H9 (cell line): Measurements from ENCODE around the gene MAGEB17. TPM values are rescaled to one million over a fixed set of nuclear protein-coding genes. Genes with fewer than 3 reads are reported as not detected.

Experiments
- DNase-seq: peaks from one replicate; pipeline ENCODE4 v3.0.0-alpha.2; 2017
- H2AFZ ChIP-seq: one replicate; pipeline ENCODE4 v1.6.1; 2013; ENCODE audit warnings: mild to moderate bottlenecking, low read length, control low read depth, moderate library complexity
- H2AK5ac ChIP-seq: 2 replicates; pipeline ENCODE4 v1.6.1; 2013; ENCODE audit warnings: low read length, control low read depth, mixed read lengths; ENCODE audit not compliant: insufficient read length
- H2BK120ac ChIP-seq: one replicate; pipeline ENCODE4 v1.6.1; 2013; ENCODE audit warnings: low read depth, mild to moderate bottlenecking, low read length, control low read depth, inconsistent platforms; ENCODE audit not compliant: poor library complexity, severe bottlenecking
- H2BK12ac ChIP-seq: 2 replicates; pipeline ENCODE4 v1.6.1; 2013; ENCODE audit warnings: low read length, control low read depth, mixed read lengths, low read depth; ENCODE audit not compliant: insufficient read length
- H2BK15ac ChIP-seq: 2 replicates; pipeline ENCODE4 v1.6.1; 2013; ENCODE audit warnings: low read depth, low read length, control low read depth
- H2BK20ac ChIP-seq: one replicate; pipeline ENCODE4 v1.6.1; 2013; ENCODE audit warnings: low read depth, mild to moderate bottlenecking, low read length, control low read depth, inconsistent platforms; ENCODE audit not compliant: poor library complexity, severe bottlenecking
- H2BK5ac ChIP-seq: 2 replicates; pipeline ENCODE4 v1.6.1; 2013; ENCODE audit warnings: low read length, control low read depth, mixed read lengths; ENCODE audit not compliant: insufficient read length
- H3K14ac ChIP-seq: 2 replicates; pipeline ENCODE4 v1.6.1; 2013; ENCODE audit warnings: low read length, control low read depth; ENCODE audit not compliant: insufficient read depth
- H3K18ac ChIP-seq: 2 replicates; pipeline ENCODE4 v1.6.1; 2013; ENCODE audit warnings: low read depth, mild to moderate bottlenecking, mixed read lengths, low read length, control low read depth; ENCODE audit not compliant: insufficient read length
- H3K23ac ChIP-seq: 2 replicates; pipeline ENCODE4 v1.6.1; 2013; ENCODE audit warnings: low read length, control low read depth, mixed read lengths, low read depth; ENCODE audit not compliant: insufficient read length
- H3K23me2 ChIP-seq: 2 replicates; pipeline ENCODE4 v1.6.1; 2013; ENCODE audit warnings: low read depth, mild to moderate bottlenecking, mixed read lengths, low read length, control low read depth; ENCODE audit not compliant: insufficient read length, poor library complexity, severe bottlenecking
- H3K27ac ChIP-seq: 2 replicates; pipeline ENCODE4 v1.5.1; 2013; ENCODE audit warnings: low read length, control low read depth, mixed read lengths, low read depth; ENCODE audit not compliant: insufficient read length
- H3K27me3 ChIP-seq: 2 replicates; pipeline ENCODE4 v1.6.1; 2013; ENCODE audit warnings: low read length, control low read depth, inconsistent platforms; ENCODE audit not compliant: insufficient read depth
- H3K4ac ChIP-seq: 2 replicates; pipeline ENCODE4 v1.6.1; 2013; ENCODE audit warnings: low read depth, mild to moderate bottlenecking, control low read depth, inconsistent platforms, low read length, moderate library complexity
- H3K4me1 ChIP-seq: 2 replicates; pipeline ENCODE4 v1.6.1; 2013; ENCODE audit warnings: low read length, control low read depth, inconsistent platforms; ENCODE audit not compliant: insufficient read depth
- H3K4me2 ChIP-seq: 2 replicates; pipeline ENCODE4 v1.6.1; 2013; ENCODE audit warnings: low read length, control low read depth, mixed read lengths; ENCODE audit not compliant: insufficient read length, insufficient read depth
- H3K56ac ChIP-seq: 2 replicates; pipeline ENCODE4 v1.6.1; 2013; ENCODE audit warnings: low read depth, mild to moderate bottlenecking, mixed read lengths, low read length, control low read depth; ENCODE audit not compliant: insufficient read length
- H3K79me1 ChIP-seq: 2 replicates; pipeline ENCODE4 v1.6.1; 2013; ENCODE audit warnings: low read depth, mild to moderate bottlenecking, moderate library complexity, low read length, control low read depth, inconsistent platforms; ENCODE audit not compliant: insufficient read depth, poor library complexity, severe bottlenecking
- H3K79me2 ChIP-seq: 2 replicates; pipeline ENCODE4 v1.6.1; 2013; ENCODE audit warnings: low read length, control low read depth, inconsistent platforms; ENCODE audit not compliant: insufficient read depth
- H3K9ac ChIP-seq: 2 replicates; pipeline ENCODE4 v1.6.1; 2013; ENCODE audit warnings: low read length, control low read depth, mixed read lengths; ENCODE audit not compliant: insufficient read length; ENCODE audit errors: extremely low read depth
- H3K9me3 ChIP-seq: one replicate; pipeline ENCODE4 v1.6.1; 2013; ENCODE audit warnings: low read depth, low read length, inconsistent platforms; ENCODE audit not compliant: control insufficient read depth
- H3T11ph ChIP-seq: one replicate; pipeline ENCODE4 v1.6.1; 2013; ENCODE audit warnings: mild to moderate bottlenecking, low read length, control low read depth, inconsistent platforms
- H4K20me1 ChIP-seq: one replicate; pipeline ENCODE4 v1.6.1; 2013; ENCODE audit not compliant: control insufficient read depth, insufficient read length, insufficient read depth
- H4K5ac ChIP-seq: 2 replicates; pipeline ENCODE4 v1.6.1; 2013; ENCODE audit warnings: low read depth, mild to moderate bottlenecking, mixed read lengths, low read length, control low read depth; ENCODE audit not compliant: insufficient read length
- H4K8ac ChIP-seq: replicated peaks from 2 replicates; pipeline ENCODE4 v1.6.1; 2013; ENCODE audit warnings: low read length, control low read depth, mixed read lengths, low read depth; ENCODE audit not compliant: insufficient read length
- H4K91ac ChIP-seq: 2 replicates; pipeline ENCODE4 v1.6.1; 2013; ENCODE audit warnings: low read depth, mild to moderate bottlenecking, moderate library complexity, mixed read lengths, low read length, control low read depth; ENCODE audit not compliant: insufficient read length
- H3K27ac Mint-ChIP-seq, 3 experiments: 2 replicates in 2 of 3; 3 replicates in 1 of 3; pipeline ENCODE4 v1.8.0; 2020 to 2021; ENCODE audit warnings: mixed read lengths in 3 of 3, mild to moderate bottlenecking in 1 of 3, moderate library complexity in 1 of 3
- H3K27me3 Mint-ChIP-seq: 2 replicates; pipeline ENCODE4 v1.8.0; 2021; ENCODE audit warnings: low read depth, mild to moderate bottlenecking, moderate library complexity, mixed read lengths
- H3K36me3 Mint-ChIP-seq, 3 experiments: 2 replicates in 2 of 3; 3 replicates in 1 of 3; pipeline ENCODE4 v1.8.0; 2020 to 2021; ENCODE audit warnings: low read depth in 3 of 3, mixed read lengths in 3 of 3; ENCODE audit not compliant: insufficient read depth in 1 of 3
- H3K4me1 Mint-ChIP-seq, 2 experiments: 2 replicates each; pipeline ENCODE4 v1.8.0; 2020; ENCODE audit warnings: mixed read lengths in 2 of 2
- H3K4me3 Mint-ChIP-seq, 2 experiments: 2 replicates in 1 of 2; 3 replicates in 1 of 2; pipeline ENCODE4 v1.8.0; 2020 to 2021; ENCODE audit warnings: mild to moderate bottlenecking in 2 of 2, mixed read lengths in 2 of 2, moderate library complexity in 1 of 2
- H3K9me3 Mint-ChIP-seq, 2 experiments: 2 replicates in 1 of 2; 3 replicates in 1 of 2; pipeline ENCODE4 v1.8.0; 2020; ENCODE audit warnings: mild to moderate bottlenecking in 2 of 2, mixed read lengths in 2 of 2, moderate library complexity in 1 of 2
- WGBS: extraction: QIAGEN DNeasy Blood & Tissue Kit; methylation state at CpG from one replicate; pipeline ENCODE4 v1.1.7; 2013; ENCODE audit warnings: missing lambda C conversion rate, low lambda C conversion rate, mixed read lengths; ENCODE audit not compliant: insufficient read length; ENCODE audit errors: extremely low coverage; 5-methylcytosine and 5-hydroxymethylcytosine counted together
- total RNA-seq: library from RNA; stranded (reverse); gene quantifications from 2 replicates; pipeline ENCODE4 v1.2.1, GENCODE V29; 2021
- TF ChIP-seq, protein P1 (sequence below): fragments of 200-600 bp; sonication (generic); conservative IDR thresholded peaks from 3 replicates; pipeline ENCODE4 v1.8.0; 2021; ENCODE audit warnings: antibody characterized with exemption, mild to moderate bottlenecking

Gene MAGEB17
- total RNA-seq, 1 experiment from 2014 or later, result 0.74 TPM

DNA sequence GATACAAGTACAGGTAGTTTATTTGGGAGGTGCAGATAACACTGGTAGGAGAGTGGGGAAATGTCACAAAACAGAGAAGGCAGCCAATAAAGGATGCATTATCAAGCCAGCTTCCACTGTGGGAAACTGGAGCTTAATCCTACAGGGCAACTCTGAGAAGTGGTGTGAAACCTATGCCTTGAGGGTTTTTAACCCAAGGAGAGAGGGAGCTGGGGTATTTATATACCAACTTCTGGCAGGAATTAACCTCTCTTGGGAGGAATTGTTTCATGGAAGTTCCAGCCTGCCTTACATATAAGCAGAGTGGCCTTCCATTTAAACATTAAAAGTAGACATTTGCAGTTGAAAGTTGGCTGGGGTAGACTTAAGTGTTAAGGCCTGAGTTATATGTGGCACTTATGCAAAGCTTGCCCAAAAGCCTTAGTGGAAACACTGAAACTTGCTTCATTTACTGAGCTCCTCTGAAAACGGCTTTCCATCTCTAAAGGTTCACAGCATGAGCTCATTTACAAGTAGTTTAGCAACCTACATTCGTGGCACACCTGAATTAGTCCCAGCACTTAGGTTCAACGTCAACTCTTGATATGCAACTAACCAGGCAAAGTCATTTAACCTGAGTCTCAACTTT, 19.2 kb downstream of the MAGEB17 start:
- Mint-ChIP-seq H3K4me3 (no peak overlapping the region), H3K9me3 (peaks cover 6 to 18% of the 10 kb centered on the region in 2 experiments), H3K4me1 (peaks cover 59 to 77% of the 10 kb centered on the region in 2 experiments), H3K27ac (peak overlapping the region; percentile 97 to 99 (median 97)), H3K36me3 (peaks cover 13 to 22% (median 15%) of the 10 kb centered on the region in 3 experiments), H3K27me3 (no peaks in the 10 kb centered on the region; the same call in 1 of the 2 replicates)
- Histone ChIP-seq H3K79me1 (no peaks in the 10 kb centered on the region), H4K8ac (no peak overlapping the region), H2BK120ac (no peak overlapping the region), H3K23ac (no peak overlapping the region), H2AK5ac (no peak overlapping the region), H3K56ac (no peak overlapping the region), H3T11ph (no peak overlapping the region), H3K4me1 (peaks cover 19% of the 10 kb centered on the region), H3K4ac (no peak overlapping the region), H2BK5ac (no peak overlapping the region), H4K5ac (no peak overlapping the region), H4K20me1 (no peaks in the 10 kb centered on the region), H2BK20ac (no peak overlapping the region), H2BK12ac (no peak overlapping the region), H3K18ac (no peak overlapping the region), H2AFZ (no peak overlapping the region), H3K27me3 (no peaks in the 10 kb centered on the region), H3K23me2 (no peaks in the 10 kb centered on the region), H3K27ac (peak overlapping the region; percentile 96), H3K14ac (no peak overlapping the region), H3K79me2 (no peaks in the 10 kb centered on the region), H3K4me2 (peak overlapping the region; percentile 19), H3K9me3 (no peaks in the 10 kb centered on the region), H2BK15ac (no peak overlapping the region), H3K9ac (no peak overlapping the region), H4K91ac (no peak overlapping the region)
- peak; percentile 69 for DNase-seq
- TF ChIP-seq, protein P1, sequence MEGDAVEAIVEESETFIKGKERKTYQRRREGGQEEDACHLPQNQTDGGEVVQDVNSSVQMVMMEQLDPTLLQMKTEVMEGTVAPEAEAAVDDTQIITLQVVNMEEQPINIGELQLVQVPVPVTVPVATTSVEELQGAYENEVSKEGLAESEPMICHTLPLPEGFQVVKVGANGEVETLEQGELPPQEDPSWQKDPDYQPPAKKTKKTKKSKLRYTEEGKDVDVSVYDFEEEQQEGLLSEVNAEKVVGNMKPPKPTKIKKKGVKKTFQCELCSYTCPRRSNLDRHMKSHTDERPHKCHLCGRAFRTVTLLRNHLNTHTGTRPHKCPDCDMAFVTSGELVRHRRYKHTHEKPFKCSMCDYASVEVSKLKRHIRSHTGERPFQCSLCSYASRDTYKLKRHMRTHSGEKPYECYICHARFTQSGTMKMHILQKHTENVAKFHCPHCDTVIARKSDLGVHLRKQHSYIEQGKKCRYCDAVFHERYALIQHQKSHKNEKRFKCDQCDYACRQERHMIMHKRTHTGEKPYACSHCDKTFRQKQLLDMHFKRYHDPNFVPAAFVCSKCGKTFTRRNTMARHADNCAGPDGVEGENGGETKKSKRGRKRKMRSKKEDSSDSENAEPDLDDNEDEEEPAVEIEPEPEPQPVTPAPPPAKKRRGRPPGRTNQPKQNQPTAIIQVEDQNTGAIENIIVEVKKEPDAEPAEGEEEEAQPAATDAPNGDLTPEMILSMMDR, result no peak
- WGBS, result no CpG with 5 or more reads among the region's 3 CpGs
